Loucy (cell line): ENCODE results near the gene RBM48.

Experiments
- H2AFZ ChIP-seq: fragments of 200-600 bp; sonication (generic); 2 replicates; pipeline ENCODE4 v1.6.0; 2016; ENCODE audit warnings: antibody characterized with exemption, mild to moderate bottlenecking, low read length, moderate library complexity
- H3F3A ChIP-seq: fragments of 200-600 bp; 2 replicates; pipeline ENCODE4 v1.6.0; 2016; ENCODE audit warnings: antibody characterized with exemption, low read depth, mild to moderate bottlenecking
- H3K27me3 ChIP-seq: fragments of 200-600 bp; sonication (generic); 2 replicates; pipeline ENCODE4 v1.6.1; 2014; ENCODE audit warnings: low read length, mild to moderate bottlenecking; ENCODE audit not compliant: insufficient read depth, poor library complexity, severe bottlenecking
- H3K36me3 ChIP-seq: fragments of 200-600 bp; sonication (generic); 2 replicates; pipeline ENCODE4 v1.6.1; 2016; ENCODE audit warnings: low read length; ENCODE audit not compliant: insufficient read depth
- H3K4me1 ChIP-seq: fragments of 200-600 bp; sonication (generic); 2 replicates; pipeline ENCODE4 v1.5.1; 2014; ENCODE audit warnings: low read length, mild to moderate bottlenecking; ENCODE audit not compliant: insufficient read depth, poor library complexity, severe bottlenecking
- H3K4me2 ChIP-seq: fragments of 200-600 bp; sonication (generic); 2 replicates; pipeline ENCODE4 v1.6.0; 2014; ENCODE audit warnings: antibody characterized with exemption, low read length, low read depth, mild to moderate bottlenecking; ENCODE audit not compliant: poor library complexity, severe bottlenecking
- H3K4me3 ChIP-seq: fragments of 200-600 bp; sonication (generic); 2 replicates; pipeline ENCODE4 v1.5.1; 2014; ENCODE audit warnings: low read length, mild to moderate bottlenecking, mixed read lengths; ENCODE audit not compliant: poor library complexity, severe bottlenecking
- H3K79me2 ChIP-seq: fragments of 200-600 bp; sonication (generic); 2 replicates; pipeline ENCODE4 v1.6.1; 2014; ENCODE audit warnings: low read length; ENCODE audit not compliant: insufficient read depth
- H3K9ac ChIP-seq: fragments of 200-600 bp; sonication (generic); 2 replicates; pipeline ENCODE4 v1.6.0; 2014; ENCODE audit warnings: mild to moderate bottlenecking, low read depth, low read length, moderate library complexity; ENCODE audit not compliant: poor library complexity, severe bottlenecking
- H3K9me2 ChIP-seq: fragments of 200-600 bp; sonication (generic); replicated peaks from 2 replicates; pipeline ENCODE4 v1.6.1; 2016; ENCODE audit warnings: low read depth, low read length, mixed read lengths
- H3K9me3 ChIP-seq: fragments of 200-600 bp; sonication (generic); 2 replicates; pipeline ENCODE4 v1.6.1; 2014; ENCODE audit warnings: mild to moderate bottlenecking, antibody characterized with exemption, low read length, low read depth; ENCODE audit not compliant: insufficient read depth
- H4K20me1 ChIP-seq: fragments of 200-600 bp; sonication (generic); 2 replicates; pipeline ENCODE4 v1.6.0; 2014; ENCODE audit warnings: antibody characterized with exemption, low read length, mild to moderate bottlenecking; ENCODE audit not compliant: insufficient read depth, poor library complexity, severe bottlenecking
- CTCF ChIP-seq: fragments of 200-600 bp; sonication (generic); conservative IDR thresholded peaks from 2 replicates; pipeline ENCODE4 v1.5.1; 2014; ENCODE audit warnings: mild to moderate bottlenecking, antibody characterized with exemption, low read length
- EZH2phosphoT487 ChIP-seq: fragments of 200-600 bp; IDR thresholded peaks from 2 replicates; pipeline ENCODE4 v1.6.1; 2018; ENCODE audit warnings: antibody characterized with exemption, mild to moderate bottlenecking, moderate library complexity, borderline replicate concordance

RBM48 gene

GRCh38 chr7:92563345-92563744 is 34.8 kb downstream of the RBM48 start:
- Histone ChIP-seq H3K4me1 (no peaks in the 10 kb centered on the region), H2AFZ (no peak overlapping the region), H3K36me3 (peaks cover 77% of the 10 kb centered on the region), H3K9me2 (no peaks in the 10 kb centered on the region), H4K20me1 (no peaks in the 10 kb centered on the region), H3K9ac (no peak overlapping the region), H3F3A (0 out of 2 replicates have a peak, but pooled peaks cover 4% of the 10 kb centered on the region), H3K27me3 (no peaks in the 10 kb centered on the region), H3K9me3 (no peaks in the 10 kb centered on the region), H3K4me2 (no peak overlapping the region), H3K79me2 (no peaks in the 10 kb centered on the region), H3K4me3 (no peak overlapping the region)
- TF ChIP-seq CTCF (no peak), EZH2phosphoT487 (no peak)

GRCh38 chr7:92567460-92567859 is 38.9 kb downstream of the RBM48 start:
- no peak for TF ChIP-seq EZH2phosphoT487
- H3K9me2 ChIP-seq, result no peaks in the 10 kb centered on the region
- H3K4me1 ChIP-seq, result no peaks in the 10 kb centered on the region
- H3K36me3 ChIP-seq, result peaks cover 85% of the 10 kb centered on the region
- H3K79me2 ChIP-seq, result no peaks in the 10 kb centered on the region
- H3K9me3 ChIP-seq, result no peaks in the 10 kb centered on the region
- H2AFZ ChIP-seq, result no peak overlapping the region
- H3K27me3 ChIP-seq, result no peaks in the 10 kb centered on the region
- no peaks in the 10 kb centered on the region for H3F3A ChIP-seq
- no peak overlapping the region for H3K9ac ChIP-seq
- no peaks in the 10 kb centered on the region for H4K20me1 ChIP-seq
- H3K4me3 ChIP-seq, result no peak overlapping the region
- H3K4me2 ChIP-seq, result no peak overlapping the region

GRCh38 chr7:92569137-92569536 is 40.5 kb downstream of the RBM48 start:
- TF ChIP-seq CTCF, result no peak
- TF ChIP-seq EZH2phosphoT487, result no peak
- no peaks in the 10 kb centered on the region for H3F3A ChIP-seq
- no peak overlapping the region for H3K4me2 ChIP-seq
- no peaks in the 10 kb centered on the region for H3K4me1 ChIP-seq
- H3K9me2 ChIP-seq, result no peaks in the 10 kb centered on the region
- no peak overlapping the region for H3K4me3 ChIP-seq
- H3K9me3 ChIP-seq, result no peaks in the 10 kb centered on the region
- no peak overlapping the region for H2AFZ ChIP-seq
- H4K20me1 ChIP-seq, result peaks cover 5% of the 10 kb centered on the region
- H3K79me2 ChIP-seq, result no peaks in the 10 kb centered on the region
- no peaks in the 10 kb centered on the region for H3K27me3 ChIP-seq
- no peak overlapping the region for H3K9ac ChIP-seq
- peaks cover 81% of the 10 kb centered on the region for H3K36me3 ChIP-seq

GRCh38 chr7:92576296-92576695 is 47.7 kb downstream of the RBM48 start:
- no peak overlapping the region for H3K9ac ChIP-seq
- no peaks in the 10 kb centered on the region for H3F3A ChIP-seq
- H3K4me1 ChIP-seq, result no peaks in the 10 kb centered on the region
- no peaks in the 10 kb centered on the region for H3K9me2 ChIP-seq
- H4K20me1 ChIP-seq, result peaks cover 22% of the 10 kb centered on the region
- H3K4me3 ChIP-seq, result no peak overlapping the region
- TF ChIP-seq CTCF (no peak), EZH2phosphoT487 (no peak)
- no peaks in the 10 kb centered on the region for H3K9me3 ChIP-seq
- peaks cover 93% of the 10 kb centered on the region for H3K36me3 ChIP-seq
- H3K4me2 ChIP-seq, result no peak overlapping the region
- no peaks in the 10 kb centered on the region for H3K27me3 ChIP-seq
- no peak overlapping the region for H2AFZ ChIP-seq
- H3K79me2 ChIP-seq, result peaks cover 28% of the 10 kb centered on the region
